Hypothalamus (tissue), 51 donors: ENCODE data around the gene CKLF.
"Not testable (repeated sequence)": the region's sequence is repeated elsewhere in the genome, so short reads cannot be mapped to it uniquely, and the experiment has no call there.

Experiments used
- DNase-seq, 51 donors: peaks; one replicate each; lab custom pipeline; 2025; lab: John Stamatoyannopoulos, UW

The CKLF gene

GRCh38 chr16:66563574-66564334 lies 11.4 kb downstream of the CKLF start:
- no peak for DNase-seq

GRCh38 chr16:66566051-66566901 lies 13.9 kb downstream of the CKLF start, which contains the start of gene CMTM1:
Gene CMTM1 (plus strand): TSS chr16:66566439. CDS start chr16:66566514, 75 bp downstream.
- DNase-seq, result no peak

DNA sequence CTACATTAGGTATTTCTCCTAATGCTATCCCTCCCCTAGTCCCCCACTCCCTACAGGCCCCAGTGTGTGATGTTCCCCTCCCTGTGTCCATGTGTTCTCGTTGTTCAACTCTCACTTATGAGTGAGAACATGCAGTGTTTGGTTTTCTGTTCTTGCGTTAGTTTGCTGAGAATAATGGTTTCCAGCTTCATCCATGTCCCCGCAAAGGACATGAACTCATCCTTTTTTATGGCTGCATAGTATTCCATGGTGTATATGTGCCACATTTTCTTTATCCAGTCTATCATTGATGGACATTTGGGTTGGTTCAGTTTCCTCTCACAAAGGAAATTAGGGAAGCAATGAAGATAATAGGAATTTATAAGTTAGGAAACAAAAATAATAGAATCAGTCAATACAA lies 14.9 kb downstream of the CKLF start:
- not testable (repeated sequence) for DNase-seq

- no peak for DNase-seq
Observed at GRCh38 chr16:66568355-66568754, 16.0 kb downstream of the CKLF start.

- DNase-seq, result no peak
Observed at GRCh38 chr16:66569131-66569530, 16.8 kb downstream of the CKLF start.

GRCh38 chr16:66569827-66570405 lies 17.5 kb downstream of the CKLF start:
- DNase-seq, result no peak

- no peak for DNase-seq
Observed at GRCh38 chr16:66572356-66572755, 20.0 kb downstream of the CKLF start.

GRCh38 chr16:66574081-66574480 lies 21.7 kb downstream of the CKLF start:
- no peak for DNase-seq

DNA sequence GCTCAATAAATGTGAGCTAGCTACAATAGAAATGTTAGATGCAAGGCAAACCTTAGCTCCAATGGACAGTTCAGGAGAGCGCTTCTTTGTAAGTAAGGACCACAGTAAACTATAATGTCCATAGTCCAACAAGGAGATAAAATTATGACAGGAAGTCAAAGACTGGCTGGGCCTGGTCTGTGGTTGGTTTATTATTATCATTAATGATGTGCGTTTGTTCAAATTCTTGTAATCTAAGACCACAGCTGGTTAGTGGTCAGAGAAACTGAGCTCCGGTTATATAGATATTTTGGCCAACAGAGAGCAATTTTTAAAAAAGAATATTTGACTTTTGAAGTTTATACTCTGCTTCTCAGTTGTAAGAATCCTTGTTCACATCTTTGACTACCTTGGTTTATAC lies 22.2 kb downstream of the CKLF start:
- DNase-seq, result no peak

DNA sequence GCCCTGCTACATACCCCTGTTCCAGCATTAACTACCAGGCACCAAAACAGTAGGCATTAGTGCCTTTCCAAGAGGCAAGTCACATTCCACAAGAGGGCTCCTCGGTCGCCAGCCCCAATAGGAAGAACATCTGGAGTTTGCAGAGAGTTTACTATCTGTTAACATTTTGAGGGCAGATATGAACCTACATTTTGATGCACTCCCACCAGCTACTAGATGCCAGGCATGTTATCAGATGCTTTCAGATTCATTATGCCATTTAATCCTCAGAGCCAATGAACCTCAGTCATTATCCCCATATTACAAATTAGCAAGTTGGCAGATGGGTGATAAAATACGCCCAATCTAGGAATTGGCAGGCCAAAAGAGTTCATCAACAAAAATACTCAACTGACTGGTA lies 22.7 kb downstream of the CKLF start:
- DNase-seq, result no peak

DNA sequence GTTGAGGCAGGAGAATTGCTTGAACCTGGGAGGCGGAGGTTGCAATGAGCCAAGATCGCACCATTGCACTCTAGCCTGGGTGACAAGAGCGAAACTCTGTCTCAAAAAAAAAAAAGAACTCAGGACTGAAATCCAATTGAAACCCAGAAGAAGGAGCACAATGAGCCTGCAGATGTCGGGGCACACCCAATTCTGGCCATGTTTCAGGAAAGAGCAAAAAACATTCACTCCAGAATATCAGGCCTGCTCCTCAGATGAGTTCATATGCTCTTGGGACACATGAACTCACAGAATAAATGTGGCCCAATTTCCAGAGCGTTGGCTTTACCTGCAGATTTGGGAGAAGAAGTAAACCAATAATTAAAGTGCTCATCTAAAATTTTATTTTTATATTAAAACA lies 23.9 kb downstream of the CKLF start:
- DNase-seq, result no peak

- DNase-seq, result peak in 3 of 51 donors; percentile 3 to 5 (median 4)
Observed at GRCh38 chr16:66578651-66579531, 26.5 kb downstream of the CKLF start, which contains the start of gene CMTM2. Gene CMTM2 (plus strand): TSS chr16:66579463. CDS start chr16:66579608, 145 bp downstream.

DNA sequence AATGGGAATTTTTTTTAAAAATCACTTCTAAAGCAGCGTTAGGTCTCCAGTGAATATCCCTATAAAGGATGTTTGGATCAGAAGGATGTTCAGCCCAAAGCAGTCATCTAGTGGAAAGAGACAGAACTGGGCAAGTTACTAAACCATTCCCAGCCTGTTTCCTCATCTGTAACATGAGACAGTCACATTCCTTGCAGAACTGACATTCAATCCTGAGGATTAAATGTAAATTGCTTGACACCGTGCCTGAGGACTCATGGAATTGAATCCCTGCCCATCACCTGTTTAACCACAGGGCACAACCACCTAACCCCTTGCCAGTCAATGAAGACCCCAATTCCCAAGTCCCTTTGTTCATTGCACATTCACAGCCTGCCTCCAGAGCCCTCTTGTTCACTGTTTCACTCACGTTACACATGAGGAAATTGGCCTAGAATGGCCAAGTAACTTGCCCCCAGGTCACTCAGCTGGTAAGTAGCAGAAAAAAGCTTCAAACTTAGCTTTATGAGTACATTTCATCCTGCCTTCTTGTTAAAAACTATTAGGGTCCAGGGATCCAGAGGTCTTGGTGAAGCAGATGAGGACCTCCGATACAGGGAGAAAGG lies 28.3 kb downstream of the CKLF start:
- DNase-seq, result no peak

GRCh38 chr16:66581246-66581952 lies 29.0 kb downstream of the CKLF start:
- no peak for DNase-seq

DNA sequence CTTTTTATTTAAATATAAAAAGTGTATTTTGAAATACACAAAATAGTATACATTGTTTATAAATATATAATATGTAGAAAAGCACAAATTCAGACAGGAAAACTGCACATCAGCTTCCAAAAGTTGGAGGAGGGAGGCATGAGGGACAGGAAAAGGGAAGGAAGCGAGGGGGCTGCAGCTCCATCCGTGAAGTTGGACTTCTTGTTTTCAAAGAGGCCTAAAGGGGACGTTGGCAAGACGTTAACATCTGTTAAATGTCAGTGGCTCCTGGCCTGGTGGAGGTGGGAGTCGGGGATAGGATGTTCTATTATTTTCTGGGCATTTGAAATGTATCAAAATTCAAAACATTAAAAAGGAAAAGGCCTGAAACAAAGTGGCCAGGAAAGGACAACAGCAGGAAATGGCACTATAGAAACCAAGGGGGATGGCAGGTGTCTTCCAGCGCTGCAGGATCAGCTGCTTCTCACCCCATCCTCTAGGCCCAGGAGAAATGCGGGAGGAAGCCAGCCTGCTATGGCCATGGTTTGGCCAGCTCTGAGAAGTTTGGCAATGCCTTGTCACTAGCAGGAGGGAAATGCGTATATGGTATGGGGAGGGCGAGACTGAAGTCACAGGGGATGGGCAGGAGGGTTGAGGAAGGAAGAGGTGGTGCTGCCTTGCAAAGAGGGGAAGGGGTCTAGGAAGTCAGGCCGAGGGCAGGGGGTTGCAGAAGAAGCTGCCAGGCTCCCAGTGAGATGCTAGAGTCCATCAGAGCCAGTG lies 33.3 kb downstream of the CKLF start:
- peak in 2 of 51 donors; percentile 6 to 11 for DNase-seq

GRCh38 chr16:66587881-66588600 lies 35.7 kb downstream of the CKLF start:
- peak in 2 of 51 donors; percentile 4 to 8 for DNase-seq

DNA sequence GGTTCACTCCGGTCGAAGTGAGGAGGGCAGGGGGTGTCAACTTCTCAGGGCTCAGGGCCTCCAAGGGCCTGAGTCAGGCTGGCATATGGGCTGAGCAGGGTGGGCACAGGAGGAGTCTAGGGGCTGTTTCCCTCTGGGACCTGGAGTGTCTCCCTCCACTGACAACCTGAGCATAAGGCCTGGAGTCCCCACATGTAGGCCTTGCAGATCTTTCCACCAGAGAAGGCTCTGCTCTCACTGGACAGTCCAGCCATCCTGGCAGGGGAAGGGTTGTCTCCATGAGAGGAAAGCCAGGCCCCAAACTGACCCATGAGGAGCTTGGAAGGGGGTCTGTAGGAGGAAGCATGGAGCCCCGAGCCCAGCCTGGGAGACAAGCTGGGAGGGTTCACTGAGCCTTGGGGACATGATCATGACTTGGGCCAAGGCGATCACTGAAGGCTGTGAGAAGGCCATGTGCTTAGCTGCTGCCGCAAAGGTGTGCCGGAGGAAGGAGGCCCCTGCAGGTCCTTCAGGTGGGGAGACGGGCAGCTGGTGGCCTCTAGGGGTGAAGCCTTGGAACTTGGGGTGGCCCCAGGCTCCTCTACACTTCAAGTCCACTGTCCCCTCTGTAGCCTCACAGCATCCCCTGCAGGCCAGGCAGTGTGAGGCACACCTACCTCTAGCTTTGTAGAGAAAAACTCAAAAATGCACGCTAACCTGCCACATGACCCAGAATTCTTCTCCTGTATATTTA lies 36.8 kb downstream of the CKLF start:
- DNase-seq, result peak in 14 of 51 donors; percentile 3 to 41 (median 23)
